ENCODE measurements around the gene MYBPHL. TPM values are rescaled to one million over a fixed set of nuclear protein-coding genes. Genes with fewer than 3 reads are reported as not detected.

MYBPHL gene
- total and polyA plus RNA-seq, 2 experiments from 2014 or later = not detected

- TF ChIP-seq CTCF (conservative IDR thresholded peaks at IDR 0.05; ENCODE audit: low read depth in 2 of 2) (no peak), NANOG (IDR thresholded peaks at IDR 0.05; ENCODE audit: borderline replicate concordance) (no peak), STAT1 (IDR thresholded peaks at IDR 0.05; ENCODE audit: unreplicated experiment) (no peak), ZNF462 (CRISPR knock-in tag; IDR thresholded peaks at IDR 0.05) (no peak), POLR2AphosphoS5 (IDR thresholded peaks at IDR 0.05; ENCODE audit: low read depth) (no peak)
Measured at GRCh38 chr1:109243860-109244552, 62.8 kb downstream of the MYBPHL start (continued).

GRCh38 chr1:109243221-109243620 lies 63.6 kb downstream of the MYBPHL start:
- no peak for DNase-seq (ENCODE audit: low spot score)
- H3K27me3 ChIP-seq (ENCODE audit: insufficient read depth) = peaks cover 5% of the 10 kb centered on the region; the same call in 1 of the 2 replicates
- peaks cover 43% of the 10 kb centered on the region for H3K4me1 Mint-ChIP-seq
- peaks cover 43% of the 10 kb centered on the region for H3K4me1 ChIP-seq (ENCODE audit: insufficient read depth)
- peaks cover 26% of the 10 kb centered on the region for H3F3A ChIP-seq (replicated peaks; ENCODE audit: low read depth)
- no peak overlapping the region for H3K27ac ChIP-seq (ENCODE audit: low read depth)
- H3K9me2 ChIP-seq (ENCODE audit: insufficient read depth) = no peaks in the 10 kb centered on the region
- H3K27ac Mint-ChIP-seq = no peak overlapping the region
- no peaks in the 10 kb centered on the region for H4K20me1 ChIP-seq (replicated peaks; ENCODE audit: insufficient read depth)
- H3K36me3 ChIP-seq (ENCODE audit: insufficient read depth) = no peaks in the 10 kb centered on the region; the same call in 1 of the 2 replicates
- peaks cover 20% of the 10 kb centered on the region for H3K27me3 Mint-ChIP-seq (ENCODE audit: insufficient read depth, low read depth, poor library complexity)
- no peak overlapping the region for H3K4me3 Mint-ChIP-seq
- ATAC-seq = no peak
- H2AFZ ChIP-seq = no peak overlapping the region
- no peaks in the 10 kb centered on the region; the same call in none of the 3 replicates for H3K9me3 Mint-ChIP-seq
- H3K4me2 ChIP-seq = no peak overlapping the region
- H3K4me3 ChIP-seq = no peak overlapping the region
- H3K36me3 Mint-ChIP-seq (ENCODE audit: low read depth) = peaks cover 9% of the 10 kb centered on the region
- no peaks in the 10 kb centered on the region for H3K79me2 ChIP-seq (replicated peaks; ENCODE audit: insufficient read depth)
- TF ChIP-seq EZH2phosphoT487 (IDR thresholded peaks at IDR 0.05; ENCODE audit: unreplicated experiment) (no peak), CTCF (conservative IDR thresholded peaks at IDR 0.05; ENCODE audit: low read depth in 2 of 2) (no peak), REST (IDR thresholded peaks at IDR 0.05; ENCODE audit: unreplicated experiment) (no peak), CREB1 (CRISPR knock-in tag; IDR thresholded peaks at IDR 0.05; ENCODE audit: low read depth) (no peak), ETS1 (IDR thresholded peaks at IDR 0.05) (no peak)

Data from GM23338 (cell line).